HepG2 (cell line): ENCODE data around the gene SMARCB1. TPM values are rescaled to one million over a fixed set of nuclear protein-coding genes. Genes with fewer than 3 reads are reported as not detected.

Source experiments
- ATF7-NPFF ChIP-seq: sonication (generic); formaldehyde crosslinking; IDR thresholded peaks from 2 replicates; pipeline ENCODE4 v1.8.1; 2023; ENCODE audit warnings: mild to moderate bottlenecking, low read depth, missing genetic modification reagents, moderate library complexity
- CENPX ChIP-seq: sonication (generic); formaldehyde crosslinking; IDR thresholded peaks from 2 replicates; pipeline ENCODE4 v1.9.0; 2021; ENCODE audit warnings: mild to moderate bottlenecking, missing genetic modification reagents, moderate library complexity
- ELK4 ChIP-seq: sonication (generic); formaldehyde crosslinking; IDR thresholded peaks from 2 replicates; pipeline ENCODE4 v1.9.0; 2021; ENCODE audit warnings: missing genetic modification reagents, borderline replicate concordance
- ESRRA ChIP-seq: sonication (generic); formaldehyde crosslinking; IDR thresholded peaks from 2 replicates; pipeline ENCODE4 v1.5.1; 2020; ENCODE audit warnings: mild to moderate bottlenecking, low read depth, missing genetic modification reagents
- GZF1 ChIP-seq: sonication (generic); formaldehyde crosslinking; IDR thresholded peaks from 2 replicates; pipeline ENCODE4 v1.5.1; 2020; ENCODE audit warnings: mild to moderate bottlenecking, missing genetic modification reagents
- HES4 ChIP-seq: sonication (generic); formaldehyde crosslinking; IDR thresholded peaks from 2 replicates; pipeline ENCODE4 v1.9.0; 2021; ENCODE audit warnings: mild to moderate bottlenecking, missing genetic modification reagents, borderline replicate concordance
- KLF11 ChIP-seq: IDR thresholded peaks from 2 replicates; pipeline ENCODE4 v1.6.1; 2016; ENCODE audit warnings: missing compliant biosample characterization
- MATR3 ChIP-seq: sonication (generic); formaldehyde crosslinking; IDR thresholded peaks from 2 replicates; pipeline ENCODE4 v1.4.0; 2020; ENCODE audit warnings: missing genetic modification reagents
- NR1H2 ChIP-seq: sonication (generic); formaldehyde crosslinking; IDR thresholded peaks from 2 replicates; pipeline ENCODE4 v1.8.1; 2022; ENCODE audit warnings: low read depth, missing genetic modification reagents, borderline replicate concordance
- PBX2 ChIP-seq: IDR thresholded peaks from 2 replicates; pipeline ENCODE4 v1.6.1; 2016; ENCODE audit warnings: control low read depth
- PHF8 ChIP-seq: sonication (generic); formaldehyde crosslinking; IDR thresholded peaks from 2 replicates; pipeline ENCODE4 v1.5.0; 2020; ENCODE audit warnings: missing genetic modification reagents
- POLR2AphosphoS2 ChIP-seq: IDR thresholded peaks from 2 replicates; pipeline ENCODE4 v1.6.1; 2011; ENCODE audit warnings: low read depth, low read length, improper control_type of control experiment
- TARDBP ChIP-seq: sonication (generic); formaldehyde crosslinking; IDR thresholded peaks from 2 replicates; pipeline ENCODE4 v1.8.0; 2022; ENCODE audit warnings: mild to moderate bottlenecking, missing genetic modification reagents
- ZBTB2 ChIP-seq: sonication (generic); formaldehyde crosslinking; IDR thresholded peaks from 2 replicates; pipeline ENCODE4 v1.8.0; 2022; ENCODE audit warnings: low read depth, missing genetic modification reagents
- ZNF143 ChIP-seq: sonication (generic); formaldehyde crosslinking; IDR thresholded peaks from 2 replicates; pipeline ENCODE4 v1.4.0; 2020; ENCODE audit warnings: missing genetic modification reagents
- ZNF317 ChIP-seq: sonication (generic); formaldehyde crosslinking; IDR thresholded peaks from 2 replicates; pipeline ENCODE4 v1.5.0; 2020; ENCODE audit warnings: mild to moderate bottlenecking, missing genetic modification reagents
- ZNF510 ChIP-seq: sonication (generic); formaldehyde crosslinking; IDR thresholded peaks from 2 replicates; pipeline ENCODE4 v1.4.0; 2020; ENCODE audit warnings: low read depth, mild to moderate bottlenecking, missing genetic modification reagents
- ZNF605 ChIP-seq: sonication (generic); formaldehyde crosslinking; IDR thresholded peaks from 2 replicates; pipeline ENCODE4 v1.8.0; 2022; ENCODE audit warnings: mild to moderate bottlenecking, missing genetic modification reagents
- ZNF672 ChIP-seq: sonication (generic); formaldehyde crosslinking; IDR thresholded peaks from 2 replicates; pipeline ENCODE4 v1.8.1; 2022; ENCODE audit warnings: missing genetic modification reagents
- polyA plus RNA-seq, 8 experiments: library from polyadenylated mRNA; depleted of rRNA in 3 of 8; stranded (reverse) in 7 of 8; unstranded in 1 of 8; fragments of >200 nt; fragmentation: Illumina TruSeq in 4 of 8; extraction: Trizol in 4 of 8; gene quantifications; 2 replicates each; pipeline versions ENCODE4 v1.2.1 to v1.2.3, GENCODE V29; 2011 to 2016; ENCODE audit warnings: low read depth in 4 of 8, missing spikeins in 1 of 8, mixed read lengths in 1 of 8; ENCODE audit not compliant: insufficient read depth in 1 of 8
- total RNA-seq, 5 experiments: library from RNA; depleted of rRNA; stranded (reverse); fragments of >200 nt; fragmentation: Illumina TruSeq; extraction: Trizol; gene quantifications; 2 replicates each; pipeline ENCODE4 v1.2.3, GENCODE V29; 2016; ENCODE audit warnings: low read depth in 1 of 5
- TF ChIP-seq, protein P1 (sequence below): sonication (generic); formaldehyde crosslinking; IDR thresholded peaks from 2 replicates; pipeline ENCODE4 v1.5.1; 2020; ENCODE audit warnings: mild to moderate bottlenecking, missing genetic modification reagents, moderate library complexity
- TF ChIP-seq, protein P2 (sequence below): IDR thresholded peaks from 2 replicates; pipeline ENCODE4 v1.6.1; 2012; ENCODE audit warnings: inconsistent platforms
- TF ChIP-seq, protein P3 (sequence below): sonication (generic); formaldehyde crosslinking; IDR thresholded peaks from 2 replicates; pipeline ENCODE4 v1.5.1; 2020; ENCODE audit warnings: missing genetic modification reagents, mild to moderate bottlenecking, borderline replicate concordance
- TF ChIP-seq, protein P4 (sequence below): sonication (generic); formaldehyde crosslinking; IDR thresholded peaks from 2 replicates; pipeline ENCODE4 v1.4.0; 2020; ENCODE audit warnings: low read depth, mild to moderate bottlenecking, missing genetic modification reagents

SMARCB1 gene
- total and polyA plus RNA-seq, 2 of the 13 experiments (the other 11 are each of a cell fraction or from before 2014, with no cell fraction given): 74.0 to 166 TPM

DNA sequence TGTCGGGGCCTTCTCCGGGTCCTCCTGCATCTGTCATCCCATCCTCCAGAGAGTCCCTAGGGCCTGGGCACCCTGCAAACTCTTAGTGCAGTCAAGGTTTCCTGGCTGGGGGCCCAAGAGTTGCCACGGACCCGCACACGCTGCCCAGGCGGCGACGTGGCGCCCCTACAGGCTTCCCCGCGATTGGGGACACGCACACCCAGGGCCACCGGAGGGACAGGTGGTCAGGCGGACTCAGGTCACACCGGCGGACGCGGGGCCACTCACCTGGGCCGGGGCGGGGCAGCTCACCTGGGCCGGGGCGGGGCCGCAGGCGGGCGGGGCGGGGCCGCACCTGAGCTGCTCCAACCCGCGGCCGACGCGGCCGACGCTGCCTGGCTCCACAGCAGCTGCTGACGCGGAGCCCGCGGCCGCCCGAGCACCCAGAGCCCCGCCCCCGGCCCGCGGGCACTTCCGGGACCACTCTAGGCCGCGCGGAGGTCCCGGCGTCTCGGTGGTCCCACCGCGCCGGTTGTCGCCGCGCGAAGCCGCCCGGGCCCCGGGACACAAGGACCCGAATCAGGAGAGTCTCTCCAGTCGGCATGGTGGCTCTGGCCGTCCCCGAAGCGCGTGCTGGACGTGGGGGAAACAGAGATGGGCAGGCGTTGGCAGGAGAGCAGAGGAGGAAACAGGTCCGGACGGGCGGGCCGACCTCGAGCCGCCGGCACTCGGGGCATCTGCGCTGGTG is 35.9 kb upstream of the SMARCB1 start, which contains the start of gene ZNF70 (continued):
- TF ChIP-seq, protein P1, sequence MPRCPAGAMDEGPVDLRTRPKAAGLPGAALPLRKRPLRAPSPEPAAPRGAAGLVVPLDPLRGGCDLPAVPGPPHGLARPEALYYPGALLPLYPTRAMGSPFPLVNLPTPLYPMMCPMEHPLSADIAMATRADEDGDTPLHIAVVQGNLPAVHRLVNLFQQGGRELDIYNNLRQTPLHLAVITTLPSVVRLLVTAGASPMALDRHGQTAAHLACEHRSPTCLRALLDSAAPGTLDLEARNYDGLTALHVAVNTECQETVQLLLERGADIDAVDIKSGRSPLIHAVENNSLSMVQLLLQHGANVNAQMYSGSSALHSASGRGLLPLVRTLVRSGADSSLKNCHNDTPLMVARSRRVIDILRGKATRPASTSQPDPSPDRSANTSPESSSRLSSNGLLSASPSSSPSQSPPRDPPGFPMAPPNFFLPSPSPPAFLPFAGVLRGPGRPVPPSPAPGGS (CRISPR knock-in tag): 0 out of 2 replicates have a peak, but pooled peaks have one; percentile 32
- TF ChIP-seq CENPX (no peak), PBX2 (CRISPR knock-in tag) (no peak), POLR2AphosphoS2 (no peak), ZNF672 (CRISPR knock-in tag) (no peak), HES4 (CRISPR knock-in tag) (no peak), NR1H2 (CRISPR knock-in tag) (no peak), MATR3 (CRISPR knock-in tag) (no peak), ZNF605 (CRISPR knock-in tag) (no peak), ZBTB2 (peak; percentile 61; the same call in 1 of the 2 replicates), ESRRA (no peak), ATF7-NPFF (CRISPR knock-in tag) (peak; percentile 62; the same call in 1 of the 2 replicates), GZF1 (no peak; the same call in 1 of the 2 replicates), ZNF317 (no peak), ZNF510 (no peak), KLF11 (no peak), ELK4 (CRISPR knock-in tag) (no peak), PHF8 (CRISPR knock-in tag) (peak; percentile 81), ZNF143 (CRISPR knock-in tag) (no peak), TARDBP (CRISPR knock-in tag) (no peak)
- TF ChIP-seq, protein P2, sequence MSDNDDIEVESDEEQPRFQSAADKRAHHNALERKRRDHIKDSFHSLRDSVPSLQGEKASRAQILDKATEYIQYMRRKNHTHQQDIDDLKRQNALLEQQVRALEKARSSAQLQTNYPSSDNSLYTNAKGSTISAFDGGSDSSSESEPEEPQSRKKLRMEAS: peak; percentile 48; the same call in 1 of the 2 replicates
- TF ChIP-seq, protein P3, sequence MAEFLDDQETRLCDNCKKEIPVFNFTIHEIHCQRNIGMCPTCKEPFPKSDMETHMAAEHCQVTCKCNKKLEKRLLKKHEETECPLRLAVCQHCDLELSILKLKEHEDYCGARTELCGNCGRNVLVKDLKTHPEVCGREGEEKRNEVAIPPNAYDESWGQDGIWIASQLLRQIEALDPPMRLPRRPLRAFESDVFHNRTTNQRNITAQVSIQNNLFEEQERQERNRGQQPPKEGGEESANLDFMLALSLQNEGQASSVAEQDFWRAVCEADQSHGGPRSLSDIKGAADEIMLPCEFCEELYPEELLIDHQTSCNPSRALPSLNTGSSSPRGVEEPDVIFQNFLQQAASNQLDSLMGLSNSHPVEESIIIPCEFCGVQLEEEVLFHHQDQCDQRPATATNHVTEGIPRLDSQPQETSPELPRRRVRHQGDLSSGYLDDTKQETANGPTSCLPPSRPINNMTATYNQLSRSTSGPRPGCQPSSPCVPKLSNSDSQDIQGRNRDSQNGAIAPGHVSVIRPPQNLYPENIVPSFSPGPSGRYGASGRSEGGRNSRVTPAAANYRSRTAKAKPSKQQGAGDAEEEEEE: no peak
- TF ChIP-seq, protein P4, sequence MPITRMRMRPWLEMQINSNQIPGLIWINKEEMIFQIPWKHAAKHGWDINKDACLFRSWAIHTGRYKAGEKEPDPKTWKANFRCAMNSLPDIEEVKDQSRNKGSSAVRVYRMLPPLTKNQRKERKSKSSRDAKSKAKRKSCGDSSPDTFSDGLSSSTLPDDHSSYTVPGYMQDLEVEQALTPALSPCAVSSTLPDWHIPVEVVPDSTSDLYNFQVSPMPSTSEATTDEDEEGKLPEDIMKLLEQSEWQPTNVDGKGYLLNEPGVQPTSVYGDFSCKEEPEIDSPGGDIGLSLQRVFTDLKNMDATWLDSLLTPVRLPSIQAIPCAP (CRISPR knock-in tag): no peak
